HG03439 (cell line): ENCODE measurements around the gene CTSH.
"Not testable (repeated sequence)": the region's sequence is repeated elsewhere in the genome, so short reads cannot be mapped to it uniquely, and the experiment has no call there.

ENCODE experiments used
- ATAC-seq: cut with Tn5 transposase; IDR thresholded peaks from one replicate; pipeline ENCODE4 v1.9.1; 2021; ENCODE audit warnings: mild to moderate bottlenecking, moderate library complexity; ENCODE audit not compliant: unreplicated experiment

The CTSH gene

DNA sequence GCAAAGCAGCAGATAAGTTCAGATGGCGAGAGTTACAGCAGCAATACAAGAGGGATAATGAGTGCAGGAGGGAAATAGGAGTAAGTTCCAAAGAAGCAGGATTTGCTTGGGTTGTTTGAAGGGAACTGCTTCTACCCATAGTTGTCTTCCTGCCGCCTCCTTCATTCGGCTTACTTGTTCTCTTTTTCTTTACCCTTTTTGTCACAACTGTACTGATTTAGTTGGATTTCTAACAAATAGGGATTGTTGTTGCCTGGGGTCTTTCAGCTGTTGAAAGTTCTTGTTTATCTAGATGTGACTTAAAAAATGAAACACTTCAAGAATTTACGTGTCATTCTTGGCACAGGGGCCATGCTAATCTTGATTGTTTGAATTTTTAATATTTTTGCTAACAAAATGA lies 46.3 kb downstream of the CTSH start:
- no peak for ATAC-seq

DNA sequence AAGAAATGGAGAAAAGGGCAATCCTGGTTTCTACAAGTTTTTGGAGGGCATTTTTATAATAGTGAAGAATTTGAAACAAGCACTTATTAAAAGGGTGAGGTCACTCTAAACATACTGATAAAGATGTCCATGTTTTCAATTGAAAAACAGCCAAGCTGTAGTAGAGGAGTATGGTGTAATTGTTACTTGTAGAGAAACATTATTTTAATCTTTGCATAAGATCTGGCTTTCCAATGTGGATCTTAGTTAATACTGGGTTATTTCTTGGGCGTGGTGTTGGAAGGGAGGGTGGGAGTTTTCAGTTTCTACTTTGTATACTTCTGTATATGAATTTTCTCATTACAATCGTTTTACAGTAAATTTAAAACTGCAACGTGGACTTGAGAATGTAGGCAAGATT lies 49.4 kb downstream of the CTSH start:
- ATAC-seq, result no peak

DNA sequence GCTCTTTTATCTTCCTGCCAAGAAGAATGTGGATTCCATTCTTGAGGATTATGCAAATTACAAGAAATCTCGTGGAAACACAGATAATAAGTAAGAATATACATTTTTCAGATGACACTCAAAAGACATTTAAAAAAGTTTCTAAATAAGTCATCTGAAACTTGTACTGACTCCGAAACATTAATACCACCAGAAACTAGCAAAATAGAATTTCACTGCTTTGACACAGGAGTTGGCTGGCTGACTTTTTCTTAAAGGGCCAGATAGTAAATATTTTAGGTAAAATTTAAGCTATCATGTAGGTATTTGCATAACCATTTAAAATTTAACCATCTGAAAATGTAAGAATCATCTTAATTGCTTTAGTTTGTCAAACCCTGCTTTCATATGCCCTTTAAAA lies 51.3 kb downstream of the CTSH start:
- no peak for ATAC-seq

DNA sequence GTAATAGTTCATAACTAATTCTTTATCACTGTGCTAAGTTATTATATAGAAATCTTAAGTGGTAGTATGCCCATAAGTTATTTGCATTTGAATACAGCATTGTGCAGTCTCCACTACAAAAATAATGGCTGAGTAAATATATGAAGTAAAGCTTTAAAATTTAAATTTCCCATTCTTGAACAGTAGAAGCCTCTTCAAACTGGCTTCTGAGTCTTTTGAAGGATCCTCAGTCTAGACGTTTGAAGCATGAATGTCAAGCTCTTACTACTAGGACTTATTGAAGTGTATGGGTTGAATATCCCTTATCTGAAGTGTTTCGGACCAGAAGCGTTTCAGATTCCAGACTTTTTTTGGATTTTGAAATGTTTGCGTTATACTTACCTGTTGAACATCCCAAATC lies 55.8 kb downstream of the CTSH start:
- no peak for ATAC-seq

DNA sequence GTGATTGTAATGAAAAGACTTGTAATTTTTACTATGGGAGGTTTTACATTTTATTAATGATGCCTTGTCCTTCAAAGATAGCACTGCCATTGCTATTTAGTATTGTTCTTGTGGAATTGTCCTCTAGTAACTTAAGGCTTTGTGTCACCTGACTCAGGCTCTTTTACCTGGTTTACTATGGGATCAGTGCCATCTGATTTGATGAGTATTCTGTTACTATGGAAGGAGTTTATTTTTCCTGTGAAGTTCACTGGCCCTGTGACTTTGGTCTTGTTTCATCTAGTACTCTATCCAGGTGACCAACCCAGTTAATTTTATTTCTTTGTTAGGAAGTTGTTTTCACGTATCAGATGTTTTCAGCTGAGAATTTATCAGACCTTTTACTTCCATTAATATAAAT lies 63.2 kb downstream of the CTSH start:
- ATAC-seq, result no peak

DNA sequence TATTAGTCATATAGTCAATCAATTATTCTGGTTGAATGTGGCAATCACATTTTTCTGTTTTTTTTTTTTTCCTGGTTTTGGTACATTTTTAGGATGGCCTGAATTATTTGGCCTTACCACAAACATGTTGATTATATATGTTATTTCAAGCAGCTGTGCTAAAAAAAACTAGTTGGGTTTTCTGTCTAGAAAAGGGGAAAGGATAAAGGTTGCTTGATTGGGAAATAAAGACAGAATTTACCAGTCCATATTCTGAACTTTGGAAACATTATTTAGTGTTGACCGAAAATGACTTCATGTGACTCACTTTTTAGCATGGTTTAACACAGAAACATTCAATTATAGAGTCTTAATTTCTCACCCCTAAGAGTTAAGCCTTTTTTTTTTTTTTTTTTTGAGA lies 64.0 kb downstream of the CTSH start:
- ATAC-seq, result no peak

DNA sequence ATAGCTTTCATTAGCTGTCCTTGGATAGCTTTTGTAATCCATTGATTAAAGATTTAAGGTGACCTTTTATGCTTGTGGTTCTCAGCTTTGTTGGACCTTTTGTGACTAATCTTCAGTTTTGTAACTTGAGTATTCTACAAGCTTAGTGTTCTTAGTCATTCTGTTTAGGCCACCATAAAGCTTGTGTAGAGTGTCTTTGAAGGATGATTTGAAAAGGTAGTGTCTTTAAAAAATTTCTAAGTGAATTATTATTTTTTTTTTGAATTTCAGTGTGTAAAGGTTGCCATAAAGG lies 64.7 kb downstream of the CTSH start:
- ATAC-seq, result no peak

DNA sequence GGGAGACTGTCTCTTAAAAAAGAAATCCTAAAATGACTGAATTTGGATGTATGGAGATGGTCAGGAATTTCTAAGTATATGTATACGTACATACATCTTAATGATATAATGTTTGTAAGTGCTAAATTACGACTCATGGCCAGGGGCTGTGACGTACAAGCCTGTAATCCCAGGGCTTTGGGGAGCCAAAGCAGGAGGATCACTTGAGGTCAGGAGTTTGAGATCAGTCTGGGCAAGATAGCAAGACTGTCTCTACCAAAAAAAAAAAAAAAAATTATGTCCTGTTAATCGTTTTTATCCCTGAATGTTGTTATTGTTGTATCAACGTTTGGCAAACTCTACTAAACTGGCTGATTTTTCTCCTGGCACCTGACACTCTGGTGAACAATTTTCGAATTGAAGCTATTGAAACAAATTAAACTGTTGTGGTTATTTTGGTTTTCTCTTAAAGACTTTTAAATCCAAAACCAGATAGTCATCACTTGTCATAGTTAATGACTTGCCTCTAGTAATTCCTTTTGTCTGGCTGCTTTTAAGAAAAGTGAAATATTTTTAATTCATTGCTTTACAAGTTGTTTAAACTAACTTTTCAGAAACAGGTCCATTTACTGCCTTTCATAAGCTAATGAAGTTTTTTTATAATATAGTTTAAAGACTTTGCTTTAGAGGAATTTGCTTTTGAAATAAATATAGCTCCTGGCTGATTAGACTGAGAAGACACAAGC lies 65.2 kb downstream of the CTSH start:
- no peak for ATAC-seq

DNA sequence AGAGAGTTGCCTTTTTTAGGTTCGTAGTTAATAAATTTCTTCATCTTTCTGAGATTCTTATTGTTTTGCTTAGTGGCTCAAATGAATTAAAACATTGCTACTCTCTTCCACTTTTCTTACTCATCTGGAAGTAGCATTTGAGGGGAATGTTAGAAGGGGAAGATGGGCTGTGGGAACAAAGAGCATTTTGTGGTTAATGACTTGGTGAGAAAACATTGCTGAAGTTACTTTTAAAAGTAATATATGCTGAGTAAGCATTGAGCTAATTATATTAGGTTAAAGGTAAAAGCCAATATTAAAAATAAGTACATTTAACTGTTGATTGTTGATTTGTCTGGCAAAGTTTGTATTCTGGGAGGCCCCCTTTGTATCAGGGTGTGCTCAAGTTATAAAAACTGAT lies 66.5 kb downstream of the CTSH start:
- no peak for ATAC-seq

DNA sequence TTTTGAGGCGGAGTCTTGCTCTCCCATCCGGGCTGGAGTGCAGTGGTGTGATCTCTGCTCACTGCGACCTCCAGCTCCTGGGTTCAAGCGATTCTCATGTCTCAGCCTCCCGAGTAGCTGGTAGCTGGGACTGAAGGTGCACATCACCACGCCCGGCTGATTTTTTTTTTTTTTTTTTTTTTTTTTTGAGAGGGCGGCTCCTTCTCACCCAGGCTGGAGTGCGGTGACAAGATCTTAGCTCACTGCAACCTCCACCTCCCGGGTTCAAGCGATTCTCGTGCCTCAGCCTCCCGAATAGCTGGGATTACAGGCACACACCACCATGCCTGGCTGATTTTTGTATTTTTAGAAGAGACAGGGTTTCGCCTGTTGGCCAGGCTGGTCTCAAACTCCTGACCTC lies 67.9 kb downstream of the CTSH start:
- not testable (repeated sequence) for ATAC-seq

DNA sequence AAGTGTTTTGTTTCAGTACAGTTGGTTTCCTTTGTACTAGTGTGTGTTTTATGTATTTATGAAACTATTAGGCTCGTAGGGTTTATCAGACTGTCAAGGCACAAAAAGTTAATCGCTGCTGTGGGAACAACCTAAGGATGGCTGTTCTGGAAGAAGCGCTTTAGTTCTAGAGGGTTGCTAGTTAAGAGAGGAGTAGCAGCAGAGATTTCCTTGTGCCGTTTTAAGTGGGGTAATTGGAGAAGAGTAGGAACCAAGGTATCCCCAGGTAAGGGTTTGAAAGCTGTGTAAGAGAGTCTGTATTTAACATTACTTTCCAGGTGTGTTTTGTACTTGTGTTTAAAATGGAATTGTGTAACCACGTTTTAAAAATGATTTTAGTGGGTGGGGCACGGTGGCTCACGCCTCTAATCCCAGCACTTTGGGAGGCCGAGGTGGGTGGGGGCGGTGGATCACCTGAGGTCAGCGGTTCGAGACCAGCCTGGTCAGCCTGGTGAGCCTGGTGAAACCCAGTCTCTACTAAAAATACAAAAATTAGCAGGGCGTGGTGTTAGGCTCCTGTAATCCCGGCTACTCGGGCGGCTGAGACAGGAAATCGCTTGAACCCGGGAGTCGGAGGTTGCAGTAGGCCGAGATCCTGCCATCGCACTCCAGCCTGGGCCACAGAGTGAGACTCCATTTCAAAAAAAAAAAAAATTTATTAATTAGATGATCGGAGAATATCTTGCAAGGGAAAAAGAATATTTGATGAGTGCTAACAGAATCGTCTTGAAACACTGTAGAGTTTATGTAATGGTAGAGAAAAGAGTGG lies 69.5 kb downstream of the CTSH start:
- ATAC-seq, result no peak

DNA sequence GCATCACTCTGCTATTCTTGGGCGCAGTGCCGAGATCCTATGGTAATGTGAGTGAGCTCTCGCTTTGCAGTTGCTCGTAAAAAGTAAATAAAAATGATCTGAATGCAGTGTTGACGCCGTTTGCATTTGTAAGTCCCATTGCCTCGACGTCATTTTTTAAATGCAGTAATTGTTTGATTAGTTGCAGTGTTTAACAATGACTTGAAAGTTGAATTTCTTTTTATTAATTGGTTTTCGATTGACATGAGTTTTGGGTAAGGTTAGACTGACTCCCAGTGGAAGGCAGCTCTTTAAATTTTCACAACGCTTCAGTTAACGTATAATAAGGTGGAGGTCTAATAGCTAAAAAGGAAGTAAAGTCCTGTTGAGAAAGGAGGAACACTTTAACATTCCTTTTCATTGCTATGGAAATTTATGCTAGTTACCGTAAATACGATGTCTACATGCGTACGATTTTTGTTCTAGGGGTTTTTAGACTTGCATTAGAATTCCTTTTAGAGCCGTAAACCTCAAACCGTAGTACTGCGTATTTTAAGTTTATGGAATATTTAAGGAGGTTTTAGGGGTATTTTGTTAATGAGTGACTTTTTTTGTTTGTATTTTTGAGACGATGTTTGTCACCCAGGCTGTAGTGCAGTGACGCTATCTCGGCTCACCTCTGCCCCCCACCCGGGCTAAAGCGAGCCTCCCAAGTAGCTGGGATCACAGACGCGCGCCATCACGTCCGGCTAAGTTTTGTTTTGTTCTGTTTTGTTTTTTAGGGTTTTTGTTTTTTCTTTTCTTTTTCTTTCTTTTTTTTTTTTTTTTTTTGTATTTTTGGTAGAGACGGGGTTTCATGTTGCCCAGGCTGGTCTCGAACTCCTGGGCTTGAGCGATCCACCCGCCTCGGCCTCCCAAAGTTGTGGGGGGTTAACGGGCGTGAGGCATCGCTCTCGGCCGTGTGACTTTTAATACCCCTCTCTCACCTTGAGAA lies 70.8 kb downstream of the CTSH start:
- ATAC-seq, result no peak

DNA sequence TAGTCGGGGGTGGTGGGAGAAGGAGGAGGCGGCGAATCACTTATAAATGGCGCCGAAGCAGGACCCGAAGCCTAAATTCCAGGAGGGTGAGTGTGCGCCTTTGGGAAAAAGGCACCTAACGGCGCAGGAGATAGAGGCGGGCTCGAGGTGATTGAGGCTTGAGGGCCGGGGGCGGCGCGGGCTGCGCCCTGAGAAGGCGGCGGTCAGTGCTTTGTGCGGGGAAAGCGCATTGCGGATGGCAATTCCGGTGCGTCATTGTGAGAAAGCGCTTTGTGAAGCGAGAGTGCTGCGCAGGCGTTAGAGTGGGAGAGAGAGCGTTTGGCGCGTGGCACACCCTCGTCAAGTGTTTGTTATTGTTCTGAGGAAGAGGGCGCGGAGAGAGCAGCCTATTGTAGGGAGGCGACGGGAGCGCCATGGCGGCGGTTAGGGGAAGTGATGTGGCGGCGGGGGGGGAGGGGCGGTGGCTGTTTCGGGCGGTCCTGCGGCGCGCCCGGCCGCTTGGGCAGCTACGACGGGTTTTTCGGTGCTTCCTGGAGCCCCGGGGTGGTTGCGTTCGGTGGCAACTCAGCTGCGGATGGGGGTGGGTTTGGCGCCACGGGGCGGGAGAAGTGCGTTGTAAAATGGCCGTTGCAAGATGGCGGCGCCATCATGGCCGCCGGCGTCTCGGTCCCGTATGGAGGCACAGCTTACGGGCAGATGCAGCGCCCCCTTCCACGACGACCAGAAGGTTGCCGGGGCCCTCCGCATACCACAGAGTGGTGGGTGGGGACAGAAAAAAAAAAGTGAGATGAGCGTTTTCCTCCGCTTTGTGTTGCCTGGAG lies 71.7 kb downstream of the CTSH start:
- ATAC-seq, result peak; percentile 73

DNA sequence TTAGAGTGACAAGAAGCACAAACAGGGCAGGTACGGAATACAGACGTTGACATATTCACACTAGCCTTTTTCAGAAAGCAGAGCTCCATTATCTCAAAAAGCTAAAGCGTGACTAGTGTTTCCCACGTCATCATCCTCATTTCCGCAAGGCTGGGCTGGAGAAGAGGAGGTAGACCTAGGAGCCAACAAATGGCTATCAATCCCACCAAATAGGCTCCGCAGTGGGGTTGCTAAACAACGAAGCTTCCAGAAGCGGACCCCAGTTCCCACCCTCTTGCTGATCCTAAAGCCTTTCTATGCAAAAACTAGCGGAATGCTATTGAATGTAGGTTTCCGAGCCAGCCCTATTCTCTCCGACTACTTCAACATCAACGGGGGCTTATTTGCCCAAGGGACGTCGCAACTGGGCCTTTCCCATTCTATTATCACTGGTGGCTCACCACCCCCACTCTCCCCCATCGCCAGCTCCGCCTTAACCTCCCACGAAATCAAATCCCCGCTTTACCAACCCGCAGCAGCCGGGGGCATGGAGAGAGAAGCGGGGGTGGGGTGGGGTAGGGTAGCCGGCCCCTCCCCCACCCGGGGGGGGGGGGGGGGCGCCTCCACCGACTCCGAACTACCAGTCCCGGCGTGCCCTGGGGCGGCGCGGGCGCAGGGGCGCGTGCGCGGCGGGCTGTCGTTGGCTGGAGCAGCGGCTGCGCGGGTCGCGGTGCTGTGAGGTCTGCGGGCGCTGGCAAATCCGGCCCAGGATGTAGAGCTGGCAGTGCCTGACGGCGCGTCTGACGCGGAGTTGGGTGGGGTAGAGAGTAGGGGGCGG lies 72.5 kb downstream of the CTSH start, which contains the start of gene MORF4L1:
MORF4L1 (plus strand) TSS at position 736 of the 817 bp plus-strand sequence. CDS start 128 bp downstream, outside the sequence.
- ATAC-seq, result peak; percentile 73

DNA sequence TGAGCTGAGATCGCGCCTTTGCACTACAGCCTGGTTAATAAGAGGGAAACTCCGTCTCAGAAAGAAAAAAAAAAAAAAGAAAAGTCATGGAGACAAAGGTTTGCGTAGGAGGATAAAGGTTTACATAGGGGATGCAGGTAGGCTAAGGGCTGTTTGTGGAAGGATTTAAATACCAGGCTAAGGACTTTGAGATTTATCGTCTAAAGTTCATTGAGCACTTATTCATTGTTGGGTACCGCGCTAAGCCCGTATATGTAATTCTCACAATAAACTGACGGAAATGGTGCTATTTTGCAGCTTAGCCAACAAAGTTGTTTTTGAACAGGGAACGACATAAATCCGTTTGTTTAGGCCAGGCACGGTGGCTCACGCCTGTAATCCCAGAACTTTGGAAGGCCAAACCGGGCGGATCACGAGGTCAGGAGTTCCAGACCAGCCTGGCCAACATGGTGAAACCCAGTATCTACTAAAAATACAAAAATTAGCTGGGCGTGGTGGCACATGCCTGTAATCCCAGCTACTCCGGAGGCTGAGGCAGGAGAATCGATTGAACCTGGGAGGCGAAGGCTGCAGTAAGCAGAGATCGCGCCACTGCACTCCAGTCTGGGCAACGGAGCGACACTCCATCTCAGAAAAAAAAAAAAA lies 73.2 kb downstream of the CTSH start:
- not testable (repeated sequence) for ATAC-seq
